Right lung (tissue), 10 donors: ENCODE results near the gene HM13. TPM values are rescaled to one million over a fixed set of nuclear protein-coding genes. Genes with fewer than 3 reads are reported as not detected.
"Not testable (repeated sequence)": the region's sequence is repeated elsewhere in the genome, so short reads cannot be mapped to it uniquely, and the experiment has no call there.

Source experiments
- DNase-seq, 2 donors: peaks; one replicate each; pipeline ENCODE4 v3.0.0-alpha.2; 2013
- long read RNA-seq, 8 donors: transcript quantifications; one replicate each; lab custom pipeline, GENCODE V29; 2026
- polyA plus RNA-seq, 5 donors: library from polyadenylated mRNA; unstranded; fragments of 120-200 nt; gene quantifications; one replicate each; pipeline versions ENCODE4 v1.2.1 to v1.2.3, GENCODE V29; 2013; ENCODE audit warnings: inconsistent platforms in 1 of 5, low replicate concordance in 1 of 5; ENCODE audit not compliant: insufficient read length in 5 of 5, insufficient read depth in 1 of 5

Gene HM13, protein sequence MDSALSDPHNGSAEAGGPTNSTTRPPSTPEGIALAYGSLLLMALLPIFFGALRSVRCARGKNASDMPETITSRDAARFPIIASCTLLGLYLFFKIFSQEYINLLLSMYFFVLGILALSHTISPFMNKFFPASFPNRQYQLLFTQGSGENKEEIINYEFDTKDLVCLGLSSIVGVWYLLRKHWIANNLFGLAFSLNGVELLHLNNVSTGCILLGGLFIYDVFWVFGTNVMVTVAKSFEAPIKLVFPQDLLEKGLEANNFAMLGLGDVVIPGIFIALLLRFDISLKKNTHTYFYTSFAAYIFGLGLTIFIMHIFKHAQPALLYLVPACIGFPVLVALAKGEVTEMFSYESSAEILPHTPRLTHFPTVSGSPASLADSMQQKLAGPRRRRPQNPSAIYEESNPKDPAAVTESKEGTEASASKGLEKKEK
- polyA plus RNA-seq = 100 to 1,000 TPM in 2 of 5 donors, 10 to 100 TPM in 3; 89.6 to 130 (median 99.0) TPM
- long read RNA-seq, donor 1, transcript HM13-224 (3 exons, 3,932 nt) = minor isoform, 8 of 117 reads
- long read RNA-seq, donor 1, transcript HM13-202 (12 exons, 1,606 nt) = major isoform, 23 of 117 reads
- long read RNA-seq, donor 1, partial matches to known transcripts = 80 of 117 reads
- long read RNA-seq, donor 1, other reads (novel, unspliced or antisense) = 0 of 117 reads
- long read RNA-seq, donor 2, transcript HM13-202 (12 exons, 1,606 nt) = major isoform, 22 of 42 reads
- long read RNA-seq, donor 2, partial matches to known transcripts = 14 of 42 reads
- long read RNA-seq, donor 2, other reads (novel, unspliced or antisense) = 0 of 42 reads
- long read RNA-seq, donor 3, transcript HM13-224 (3 exons, 3,932 nt) = minor isoform, 6 of 55 reads
- long read RNA-seq, donor 3, transcript HM13-202 (12 exons, 1,606 nt) = major isoform, 13 of 55 reads
- long read RNA-seq, donor 3, partial matches to known transcripts = 33 of 55 reads
- long read RNA-seq, donor 3, other reads (novel, unspliced or antisense) = 0 of 55 reads
- long read RNA-seq, donor 4, transcript HM13-224 (3 exons, 3,932 nt) = minor isoform, 6 of 48 reads
- long read RNA-seq, donor 4, transcript HM13-202 (12 exons, 1,606 nt) = major isoform, 11 of 48 reads
- long read RNA-seq, donor 4, partial matches to known transcripts = 28 of 48 reads
- long read RNA-seq, donor 4, other reads (novel, unspliced or antisense) = 0 of 48 reads
- long read RNA-seq, donor 5, transcript HM13-202 (12 exons, 1,606 nt) = major isoform, 18 of 67 reads
- long read RNA-seq, donor 5, transcript HM13-224 (3 exons, 3,932 nt) = minor isoform, 15 of 67 reads
- long read RNA-seq, donor 5, partial matches to known transcripts = 33 of 67 reads
- long read RNA-seq, donor 5, other reads (novel, unspliced or antisense) = 0 of 67 reads
- long read RNA-seq, donor 6, transcript HM13-202 (12 exons, 1,606 nt) = major isoform, 23 of 91 reads
- long read RNA-seq, donor 6, transcript HM13-224 (3 exons, 3,932 nt) = minor isoform, 9 of 91 reads
- long read RNA-seq, donor 6, partial matches to known transcripts = 51 of 91 reads
- long read RNA-seq, donor 6, other reads (novel, unspliced or antisense) = 0 of 91 reads
- long read RNA-seq, donor 7, transcript HM13-202 (12 exons, 1,606 nt) = major isoform, 23 of 84 reads
- long read RNA-seq, donor 7, transcript HM13-224 (3 exons, 3,932 nt) = minor isoform, 6 of 84 reads
- long read RNA-seq, donor 7, partial matches to known transcripts = 52 of 84 reads
- long read RNA-seq, donor 7, other reads (novel, unspliced or antisense) = 0 of 84 reads
- long read RNA-seq, donor 8, transcript HM13-202 (12 exons, 1,606 nt) = major isoform, 6 of 24 reads
- long read RNA-seq, donor 8, partial matches to known transcripts = 14 of 24 reads
- long read RNA-seq, donor 8, other reads (novel, unspliced or antisense) = 0 of 24 reads

GRCh38 chr20:31514154-31515071, at the start of gene HM13:
HM13 (plus strand) TSS chr20:31514442; CDS start chr20:31514552, 110 bp downstream.
- DNase-seq = peak; percentile 96 to 97

DNA sequence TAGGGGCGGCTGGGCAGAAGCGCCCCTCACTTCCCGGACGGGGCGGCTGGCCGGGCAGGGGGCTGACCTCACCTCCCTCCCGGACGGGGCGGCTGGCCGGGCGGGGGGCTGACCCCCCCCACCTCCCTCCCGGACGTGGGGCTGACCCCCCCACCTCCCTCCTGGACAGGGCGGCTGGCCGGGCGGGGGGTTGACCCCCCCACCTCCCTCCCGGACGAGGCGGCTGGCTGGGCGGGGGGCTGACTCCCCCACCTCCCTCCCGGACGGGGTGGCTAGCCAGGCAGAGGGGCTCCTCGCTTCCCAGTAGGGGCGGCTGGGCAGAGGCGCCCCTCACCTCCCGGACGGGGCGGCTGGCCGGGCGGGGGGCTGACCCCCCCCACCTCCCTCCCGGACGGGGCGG, 43.3 kb upstream of the HM13 start:
- DNase-seq = not testable (repeated sequence)

DNA sequence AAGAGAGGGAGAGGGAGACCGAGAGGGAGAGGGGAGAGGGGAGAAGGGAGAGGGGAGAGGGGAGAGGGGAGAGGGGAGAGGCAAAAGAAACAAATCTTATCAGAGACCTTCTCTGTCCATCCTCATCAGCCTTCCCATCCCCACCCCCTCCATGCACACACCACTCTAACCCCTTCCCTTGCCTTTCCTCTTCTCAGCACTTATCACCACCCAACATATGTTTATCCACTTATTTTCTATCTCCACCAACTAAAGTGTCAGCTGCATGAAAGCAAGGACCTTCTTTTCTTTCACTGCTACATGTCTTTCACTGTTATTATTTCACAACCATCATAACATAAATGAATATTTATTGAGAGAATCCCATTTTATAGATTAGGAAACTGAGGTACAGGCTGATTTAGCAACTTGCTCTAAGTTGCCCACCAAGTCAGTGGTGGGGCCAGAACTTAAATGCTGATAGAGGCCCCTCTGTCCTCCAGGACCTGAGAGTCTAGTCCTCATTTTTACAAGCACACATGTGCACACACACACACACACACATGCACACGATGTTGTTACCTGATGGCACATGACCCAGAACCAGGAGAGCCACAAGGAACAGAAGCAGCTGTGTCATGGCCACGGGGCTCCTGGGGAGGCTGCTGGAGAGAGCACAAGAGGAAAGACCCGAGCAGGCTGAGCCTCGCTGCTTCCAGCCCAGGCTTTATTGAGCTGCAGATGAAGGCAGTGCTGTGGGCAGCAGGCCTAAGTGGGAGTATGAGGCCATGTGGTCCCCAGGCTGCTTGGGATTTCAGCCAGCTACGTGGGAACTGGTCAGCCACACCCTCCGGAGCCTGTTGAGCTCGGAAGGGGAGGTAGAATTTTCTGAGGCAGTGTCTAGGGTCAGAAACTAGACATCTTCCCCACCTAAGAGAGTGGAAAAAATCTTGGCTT, 41.6 kb upstream of the HM13 start:
- DNase-seq = no peak

GRCh38 chr20:31473331-31474096, 40.7 kb upstream of the HM13 start:
- no peak for DNase-seq

DNA sequence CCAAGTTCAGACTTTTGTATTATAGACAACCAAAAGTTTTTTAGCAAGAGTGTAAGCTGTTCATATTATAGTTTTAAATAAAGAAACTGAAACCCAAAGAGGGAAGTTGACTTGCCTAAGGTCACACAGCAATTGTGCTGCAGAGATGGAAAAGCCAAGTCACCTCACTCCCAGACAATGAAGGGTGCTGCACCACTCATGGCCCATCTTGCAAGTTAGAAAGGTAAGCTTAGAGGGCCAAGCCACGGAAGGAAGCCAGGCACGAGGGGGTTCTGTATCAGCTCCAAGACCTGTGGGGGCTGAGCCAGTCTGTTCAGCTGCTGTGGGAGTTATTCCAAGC, 40.2 kb upstream of the HM13 start:
- DNase-seq = no peak

DNA sequence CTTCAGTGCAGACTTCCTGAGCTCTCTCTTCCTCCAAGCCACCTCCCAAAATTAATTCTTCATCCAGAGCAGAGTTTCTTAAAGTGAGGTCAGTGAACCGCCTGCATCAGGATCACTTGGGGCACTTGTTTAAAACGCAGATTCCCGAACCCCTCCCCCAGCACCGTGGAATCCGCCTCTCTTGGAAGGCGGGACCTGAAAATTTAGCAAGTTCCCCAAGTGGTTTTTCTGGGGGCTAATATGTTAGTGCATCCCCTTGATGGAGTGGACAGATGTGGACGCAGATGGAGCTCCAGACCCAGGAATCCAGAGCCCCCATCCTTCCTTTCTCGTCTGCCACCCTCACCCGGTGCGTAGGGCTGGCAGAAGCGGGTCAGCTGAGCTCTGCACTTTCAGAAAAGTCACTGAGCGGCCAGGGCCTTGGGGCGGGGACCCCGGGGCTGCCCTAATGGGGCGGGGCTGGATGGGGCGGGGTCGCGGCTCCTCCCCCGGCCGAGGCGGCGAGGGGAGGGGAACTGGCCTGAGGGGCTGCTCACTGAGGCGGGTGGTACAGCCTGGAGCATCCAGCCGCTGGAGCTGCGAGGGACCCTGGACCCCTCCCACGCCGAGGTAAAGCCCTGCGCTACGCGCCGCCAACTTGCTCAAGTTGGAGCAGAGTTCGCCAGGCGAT, 39.3 kb upstream of the HM13 start, which contains the start of the genes DEFB124 and REM1:
Gene DEFB124 (minus strand): TSS at position 370 of the 670 bp plus-strand sequence. CDS start 2,114 bp downstream, outside the sequence.
Gene REM1 (plus strand): TSS at position 531 of the 670 bp plus-strand sequence. CDS start 1,158 bp downstream, outside the sequence.
- DNase-seq = peak in 1 of 2 donors; percentile 46

DNA sequence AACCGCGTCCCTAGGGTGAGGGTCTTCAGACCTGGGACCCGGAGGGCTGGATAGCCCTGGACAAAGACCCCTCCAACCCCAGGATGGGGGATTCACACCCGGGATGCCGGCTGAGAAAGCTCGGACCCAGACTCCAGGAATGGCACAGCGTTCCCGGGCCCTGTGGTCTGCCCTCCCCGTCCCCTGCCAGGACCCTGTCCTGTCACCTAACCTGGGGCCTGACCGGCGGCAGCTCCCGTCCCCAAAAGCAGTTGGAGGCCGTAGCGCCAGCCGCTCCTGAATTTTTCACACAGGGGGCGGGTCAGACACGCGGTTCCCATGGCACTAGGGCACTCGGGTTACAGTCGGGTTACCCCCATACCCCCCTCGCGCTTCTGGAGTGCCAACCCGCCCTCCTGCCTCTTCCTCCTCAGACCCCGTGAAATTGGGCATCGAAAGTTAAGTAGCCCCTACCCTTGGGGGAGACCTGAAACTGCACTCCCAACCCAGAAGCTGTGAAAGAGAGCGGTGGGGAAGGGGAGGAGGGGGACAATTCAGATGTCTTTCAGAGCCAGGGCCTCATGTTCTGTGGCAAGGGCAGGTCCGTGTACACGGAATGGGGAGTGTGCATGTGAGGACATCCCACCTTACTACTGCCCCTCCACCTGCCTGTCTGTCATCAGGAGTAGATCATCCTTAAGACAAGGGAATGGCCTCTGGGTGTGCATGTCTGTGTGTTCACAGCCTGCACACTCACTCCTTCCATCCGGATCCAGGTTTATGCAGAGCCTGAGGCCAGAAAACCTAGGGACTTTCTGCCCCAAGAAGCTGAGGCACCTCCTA, 38.6 kb upstream of the HM13 start:
- DNase-seq = no peak

GRCh38 chr20:31476294-31476585, 38.0 kb upstream of the HM13 start:
- DNase-seq = no peak

DNA sequence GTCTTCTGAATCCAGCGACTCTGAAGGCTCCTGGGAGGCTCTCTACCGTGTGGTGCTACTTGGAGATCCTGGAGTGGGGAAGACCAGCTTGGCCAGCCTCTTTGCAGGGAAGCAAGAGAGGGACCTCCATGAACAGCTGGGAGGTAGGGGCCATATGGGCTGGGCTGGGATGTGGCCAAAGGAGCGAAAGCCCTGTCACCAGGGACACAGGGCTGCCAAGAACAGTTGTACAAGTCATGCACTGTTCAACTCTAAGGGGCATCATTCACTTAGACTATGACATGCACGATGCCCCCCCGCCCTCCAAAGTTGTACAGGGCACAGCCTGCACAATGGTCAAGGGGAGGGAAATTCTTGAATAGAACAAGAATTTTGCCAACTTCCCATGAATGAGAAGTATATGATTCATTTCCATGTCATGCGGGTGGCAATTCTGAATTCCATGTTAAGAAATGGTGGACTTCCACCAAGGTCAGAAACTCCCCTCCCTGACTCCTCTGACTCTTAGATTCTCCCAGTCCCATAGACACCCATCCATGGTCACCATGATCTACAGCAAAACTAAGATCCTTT, 37.5 kb upstream of the HM13 start:
- no peak for DNase-seq

- no peak for DNase-seq
These were observed 30.2 kb upstream of the HM13 start for GRCh38 chr20:31484001-31484400.

GRCh38 chr20:31485450-31486339, 28.5 kb upstream of the HM13 start:
- peak; percentile 92 to 94 for DNase-seq

GRCh38 chr20:31488115-31488514, 26.1 kb upstream of the HM13 start:
- no peak for DNase-seq

- no peak for DNase-seq
These were observed 25.1 kb upstream of the HM13 start for GRCh38 chr20:31489152-31489551.

- DNase-seq = no peak
These were observed 23.5 kb upstream of the HM13 start for GRCh38 chr20:31490752-31491151.
